T-helper 2 cell treated with Interferon-gamma antibody and Interleukin-4, amounts not matched to agents 5 μg/mL and 100 μg/mL, for 36 hours (primary cell): ENCODE results near the gene LCTL.

ENCODE experiments used
- DNase-seq: peaks from one replicate; pipeline ENCODE4 v3.0.0; 2021; ENCODE audit warnings: low spot score
- H3K27ac Mint-ChIP-seq: one replicate; pipeline ENCODE4 v1.8.0; 2021; ENCODE audit warnings: mild to moderate bottlenecking, mixed read lengths
- H3K27me3 Mint-ChIP-seq: one replicate; pipeline ENCODE4 v1.8.0; 2021; ENCODE audit warnings: low read depth, mixed read lengths
- H3K36me3 Mint-ChIP-seq: one replicate; pipeline ENCODE4 v1.8.0; 2021; ENCODE audit warnings: low read depth, mixed read lengths
- H3K4me1 Mint-ChIP-seq: one replicate; pipeline ENCODE4 v1.8.0; 2021; ENCODE audit warnings: low read depth, mixed read lengths
- H3K4me3 Mint-ChIP-seq: one replicate; pipeline ENCODE4 v1.8.0; 2022; ENCODE audit warnings: mild to moderate bottlenecking, moderate library complexity, mixed read lengths
- H3K9me3 Mint-ChIP-seq: one replicate; pipeline ENCODE4 v1.8.0; 2021; ENCODE audit warnings: mixed read lengths

LCTL gene

DNA sequence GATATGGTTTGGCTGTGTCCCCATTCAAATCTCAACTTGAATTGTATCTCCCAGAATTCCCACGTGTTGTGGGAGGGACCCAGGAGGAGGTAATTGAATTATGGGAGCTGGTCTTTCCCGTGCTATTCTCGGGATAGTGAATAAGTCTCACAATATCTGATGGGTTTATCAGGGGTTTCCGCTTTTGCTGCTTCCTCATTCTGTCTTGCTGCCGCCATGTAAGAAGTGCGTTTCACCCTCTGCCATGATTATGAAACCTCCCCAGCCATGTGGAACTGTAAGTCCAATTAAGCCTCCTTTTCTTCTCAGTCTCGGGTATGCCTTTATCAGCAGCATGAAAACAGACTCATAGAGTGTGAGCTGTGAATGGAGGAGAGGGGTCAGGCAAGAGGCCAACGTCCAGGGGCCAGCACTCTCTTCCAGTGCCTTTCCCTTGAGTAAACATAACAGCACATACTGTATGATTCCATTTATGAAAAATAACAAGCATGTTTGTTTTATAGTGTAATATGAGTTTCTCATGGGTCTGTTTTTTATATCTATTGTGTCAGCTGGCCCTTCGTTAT is 16.3 kb upstream of the LCTL start:
- DNase-seq: no peak
- H3K27me3 Mint-ChIP-seq: no peaks in the 10 kb centered on the region
- H3K4me3 Mint-ChIP-seq: no peak overlapping the region
- no peaks in the 10 kb centered on the region for H3K36me3 Mint-ChIP-seq
- H3K27ac Mint-ChIP-seq: no peak overlapping the region
- H3K4me1 Mint-ChIP-seq: peaks cover 4% of the 10 kb centered on the region
- no peaks in the 10 kb centered on the region for H3K9me3 Mint-ChIP-seq

DNA sequence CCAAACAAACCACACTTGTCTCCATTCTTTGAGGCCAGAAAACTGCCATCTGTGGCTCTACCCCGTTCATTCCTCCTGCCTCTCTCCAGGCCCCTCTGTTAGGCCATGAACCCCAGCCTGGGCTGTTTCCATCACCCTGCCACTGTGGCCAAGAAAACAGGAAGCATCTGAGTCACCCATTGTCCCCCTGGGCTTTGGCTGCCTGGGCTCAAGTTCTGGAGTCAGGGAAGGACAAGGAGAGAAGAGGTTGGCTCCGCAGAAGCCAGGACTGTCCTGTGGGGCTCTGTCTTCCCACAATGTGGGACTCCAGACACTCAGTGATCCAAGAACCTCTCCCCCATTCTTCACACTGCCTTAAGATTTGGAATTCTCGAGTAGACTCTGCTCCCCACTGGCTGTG is 14.8 kb upstream of the LCTL start:
- no peaks in the 10 kb centered on the region for H3K36me3 Mint-ChIP-seq
- no peak overlapping the region for H3K27ac Mint-ChIP-seq

GRCh38 chr15:66578286-66578875 is 12.6 kb upstream of the LCTL start:
- Mint-ChIP-seq H3K4me3 (no peak overlapping the region), H3K4me1 (peaks cover 4% of the 10 kb centered on the region), H3K27ac (no peak overlapping the region), H3K9me3 (no peaks in the 10 kb centered on the region), H3K27me3 (no peaks in the 10 kb centered on the region), H3K36me3 (no peaks in the 10 kb centered on the region)
- no peak for DNase-seq

More for the DNA sequence above, 14.8 kb upstream of the LCTL start:
- DNase-seq: no peak
- H3K4me1 Mint-ChIP-seq: peaks cover 4% of the 10 kb centered on the region
- H3K9me3 Mint-ChIP-seq: no peaks in the 10 kb centered on the region
- no peak overlapping the region for H3K4me3 Mint-ChIP-seq
- no peaks in the 10 kb centered on the region for H3K27me3 Mint-ChIP-seq

DNA sequence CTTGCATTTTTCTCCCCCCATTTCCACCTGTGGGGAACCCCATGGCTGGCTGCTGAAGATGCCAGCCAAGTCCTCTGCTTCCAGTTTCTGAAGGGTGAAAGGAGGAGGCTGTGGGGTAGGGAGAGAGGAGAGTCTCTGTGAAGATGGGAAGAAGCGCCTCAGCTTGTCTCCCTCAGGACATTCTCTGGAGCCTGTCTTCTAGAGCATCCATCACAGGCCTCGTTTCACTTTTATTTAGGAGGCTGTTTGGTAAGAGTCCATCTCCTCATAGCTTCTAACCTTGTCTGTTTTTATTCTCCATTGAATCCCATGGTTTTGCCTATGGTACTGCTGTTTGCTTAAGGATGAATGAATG is 8.8 kb upstream of the LCTL start:
- no peak overlapping the region for H3K4me3 Mint-ChIP-seq
- no peaks in the 10 kb centered on the region for H3K27me3 Mint-ChIP-seq
- H3K9me3 Mint-ChIP-seq: no peaks in the 10 kb centered on the region
- no peak overlapping the region for H3K27ac Mint-ChIP-seq
- H3K36me3 Mint-ChIP-seq: no peaks in the 10 kb centered on the region
- no peak for DNase-seq
- H3K4me1 Mint-ChIP-seq: peaks cover 4% of the 10 kb centered on the region

GRCh38 chr15:66573719-66574595 is 8.2 kb upstream of the LCTL start:
- no peaks in the 10 kb centered on the region for H3K27me3 Mint-ChIP-seq
- H3K36me3 Mint-ChIP-seq: no peaks in the 10 kb centered on the region
- H3K4me3 Mint-ChIP-seq: no peak overlapping the region
- H3K27ac Mint-ChIP-seq: no peak overlapping the region
- H3K9me3 Mint-ChIP-seq: no peaks in the 10 kb centered on the region
- peaks cover 4% of the 10 kb centered on the region for H3K4me1 Mint-ChIP-seq
- DNase-seq: no peak

DNA sequence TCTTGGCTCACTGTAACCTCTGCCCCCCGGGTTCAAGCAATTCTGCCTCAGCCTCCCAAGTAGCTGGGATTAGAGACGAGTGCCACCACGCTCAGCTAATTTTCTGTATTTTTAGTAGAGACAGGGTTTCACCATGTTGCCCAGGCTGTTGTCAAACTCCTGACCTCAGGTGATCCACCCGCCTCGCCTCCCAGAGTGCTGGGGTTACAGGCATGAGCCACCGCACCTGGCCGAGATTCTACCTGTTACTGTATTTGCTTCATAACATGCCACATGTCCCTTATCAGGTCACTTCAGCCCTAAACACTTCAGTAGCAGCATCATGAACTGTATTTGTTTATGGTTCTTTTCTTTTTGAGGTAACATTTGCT is 7.5 kb upstream of the LCTL start:
- Mint-ChIP-seq H3K36me3 (no peaks in the 10 kb centered on the region), H3K4me3 (no peak overlapping the region), H3K27ac (no peak overlapping the region), H3K9me3 (no peaks in the 10 kb centered on the region), H3K4me1 (peaks cover 4% of the 10 kb centered on the region), H3K27me3 (no peaks in the 10 kb centered on the region)
- no peak for DNase-seq

DNA sequence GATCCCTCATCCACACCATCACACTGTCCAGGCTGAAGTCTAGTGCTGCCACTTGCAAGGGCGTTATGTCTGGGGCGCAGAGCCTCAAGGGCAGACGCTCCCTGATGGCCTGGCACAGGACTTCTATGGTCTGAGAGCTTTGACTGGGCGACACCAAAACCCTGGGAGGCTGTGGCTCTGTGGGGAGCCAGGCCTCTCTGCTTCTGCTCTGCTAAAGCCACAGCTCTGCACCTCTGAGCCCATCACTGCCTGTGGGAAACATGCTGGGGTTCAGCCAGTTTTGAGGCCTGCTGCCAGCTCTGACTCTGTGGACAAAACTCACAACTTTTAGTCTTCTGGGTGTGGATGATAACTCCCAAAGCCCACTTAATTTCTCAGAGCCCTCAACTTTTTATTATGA is 6.3 kb upstream of the LCTL start:
- no peaks in the 10 kb centered on the region for H3K9me3 Mint-ChIP-seq
- no peak overlapping the region for H3K27ac Mint-ChIP-seq
- no peaks in the 10 kb centered on the region for H3K27me3 Mint-ChIP-seq
- no peak for DNase-seq
- H3K4me3 Mint-ChIP-seq: no peak overlapping the region
- no peaks in the 10 kb centered on the region for H3K36me3 Mint-ChIP-seq
- H3K4me1 Mint-ChIP-seq: no peaks in the 10 kb centered on the region

GRCh38 chr15:66570842-66571478 is 5.2 kb upstream of the LCTL start:
- Mint-ChIP-seq H3K9me3 (no peaks in the 10 kb centered on the region), H3K4me1 (peaks cover 4% of the 10 kb centered on the region), H3K27ac (no peak overlapping the region), H3K36me3 (no peaks in the 10 kb centered on the region), H3K4me3 (no peak overlapping the region), H3K27me3 (no peaks in the 10 kb centered on the region)
- DNase-seq: no peak

DNA sequence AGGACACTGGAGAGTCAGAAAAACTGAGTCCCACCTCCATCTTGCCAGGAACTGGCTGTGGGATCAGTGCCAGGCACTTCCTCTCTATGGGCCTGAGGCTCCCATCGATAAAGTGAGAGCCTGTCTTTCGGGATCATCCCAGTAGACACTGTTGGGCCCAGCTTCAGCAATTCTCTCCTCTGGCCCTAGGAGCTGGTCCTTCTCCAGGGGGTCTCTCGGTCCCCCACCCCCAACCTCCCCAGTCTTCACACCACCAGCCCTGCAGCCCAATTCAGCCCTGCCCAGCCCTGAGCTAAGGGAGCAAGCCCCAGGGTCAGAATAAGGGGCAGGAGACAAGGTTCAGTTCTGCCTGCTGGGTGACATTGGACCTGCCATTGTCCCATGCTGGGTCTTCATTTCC is 4.5 kb upstream of the LCTL start:
- H3K27ac Mint-ChIP-seq: no peak overlapping the region
- no peaks in the 10 kb centered on the region for H3K27me3 Mint-ChIP-seq
- H3K36me3 Mint-ChIP-seq: no peaks in the 10 kb centered on the region
- H3K4me3 Mint-ChIP-seq: no peak overlapping the region
- no peaks in the 10 kb centered on the region for H3K9me3 Mint-ChIP-seq
- DNase-seq: no peak
- H3K4me1 Mint-ChIP-seq: peaks cover 4% of the 10 kb centered on the region

- no peaks in the 10 kb centered on the region for H3K36me3 Mint-ChIP-seq
- H3K27me3 Mint-ChIP-seq: no peaks in the 10 kb centered on the region
- DNase-seq: no peak
- no peaks in the 10 kb centered on the region for H3K9me3 Mint-ChIP-seq
- H3K4me1 Mint-ChIP-seq: peaks cover 4% of the 10 kb centered on the region
- H3K27ac Mint-ChIP-seq: no peak overlapping the region
- H3K4me3 Mint-ChIP-seq: no peak overlapping the region
Observed at GRCh38 chr15:66569461-66570137, 3.8 kb upstream of the LCTL start.

DNA sequence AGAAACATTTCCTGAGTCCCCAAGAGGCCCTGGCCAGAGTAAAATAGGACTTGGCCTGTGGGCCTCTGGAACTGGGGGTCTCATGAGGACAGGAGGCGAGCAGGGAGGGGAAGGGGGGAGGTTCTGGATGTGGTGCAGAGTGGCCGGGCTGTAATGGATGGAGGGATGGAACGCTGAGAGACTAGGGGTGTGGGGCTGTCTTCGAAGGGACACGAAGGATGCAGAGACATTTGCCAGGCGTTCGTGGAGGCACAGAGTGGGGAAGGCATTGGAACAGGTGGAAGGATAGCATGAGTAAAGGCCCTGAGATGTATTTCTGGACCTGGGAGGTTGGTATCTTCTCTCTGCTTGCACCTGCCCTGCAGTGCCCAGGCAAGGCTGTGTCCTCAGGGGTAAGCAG is 2.1 kb upstream of the LCTL start:
- H3K9me3 Mint-ChIP-seq: no peaks in the 10 kb centered on the region
- peaks cover 4% of the 10 kb centered on the region for H3K4me1 Mint-ChIP-seq
- no peaks in the 10 kb centered on the region for H3K36me3 Mint-ChIP-seq
- DNase-seq: no peak
- no peak overlapping the region for H3K4me3 Mint-ChIP-seq
- H3K27me3 Mint-ChIP-seq: no peaks in the 10 kb centered on the region
- no peak overlapping the region for H3K27ac Mint-ChIP-seq

DNA sequence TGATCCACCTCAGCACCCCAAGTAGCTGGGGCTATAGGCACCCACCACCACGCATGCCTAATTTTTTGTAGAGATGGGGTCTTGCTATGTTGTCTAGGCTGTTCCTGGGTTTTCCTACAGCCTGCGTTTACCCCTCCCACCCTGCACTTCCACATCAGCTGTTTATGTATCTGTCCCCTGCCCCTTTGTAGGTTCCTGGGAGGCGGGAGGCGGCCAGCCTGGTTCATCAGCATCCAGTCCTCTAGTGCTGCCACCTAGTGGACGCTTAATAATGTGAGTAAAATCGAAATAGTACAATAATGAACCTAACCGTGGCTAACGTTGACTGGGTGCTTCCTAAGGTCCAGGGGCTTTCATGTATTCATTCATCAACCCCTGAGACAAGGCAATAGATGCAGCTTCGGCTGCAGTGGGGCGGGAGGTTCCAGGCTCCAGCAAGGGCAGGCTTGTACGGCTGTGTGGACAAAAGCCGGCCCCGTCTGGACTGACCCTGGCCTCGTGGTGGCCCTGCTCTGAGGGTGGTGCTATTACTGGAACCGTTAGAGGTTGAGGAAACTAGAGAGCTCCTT is 1.2 kb upstream of the LCTL start:
- no peaks in the 10 kb centered on the region for H3K27me3 Mint-ChIP-seq
- peak; percentile 29 for DNase-seq
- H3K4me3 Mint-ChIP-seq: peak overlapping the region; percentile 10
- no peaks in the 10 kb centered on the region for H3K36me3 Mint-ChIP-seq
- peaks cover 4% of the 10 kb centered on the region for H3K4me1 Mint-ChIP-seq
- no peaks in the 10 kb centered on the region for H3K9me3 Mint-ChIP-seq
- peak overlapping the region; percentile 45 for H3K27ac Mint-ChIP-seq

DNA sequence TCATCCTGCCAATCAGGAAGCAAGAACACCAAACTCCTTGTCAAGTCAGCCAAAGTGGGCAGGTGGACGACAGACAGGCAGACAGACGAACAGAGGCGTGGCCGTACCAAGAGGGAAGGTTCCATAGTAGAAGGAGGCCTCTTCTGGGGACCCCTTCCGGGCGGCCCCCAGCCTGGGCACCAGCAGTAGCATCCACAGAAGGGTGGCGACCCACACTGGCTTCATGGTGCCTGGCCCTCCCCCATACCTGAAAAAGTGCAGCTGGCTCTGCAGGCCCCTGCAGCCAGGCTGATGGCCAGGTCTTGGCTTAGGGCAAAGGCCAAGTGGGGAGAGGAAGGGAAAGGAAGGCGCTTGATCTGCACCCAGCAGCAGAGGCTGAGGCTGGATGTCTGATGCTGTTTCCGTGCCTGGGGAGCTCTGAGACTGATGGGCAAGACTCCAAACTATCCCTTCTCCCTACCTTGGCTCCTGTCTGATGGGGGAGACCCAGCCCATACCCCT is 607 bp downstream of the LCTL start:
- H3K27me3 Mint-ChIP-seq: no peaks in the 10 kb centered on the region
- H3K36me3 Mint-ChIP-seq: no peaks in the 10 kb centered on the region
- no peak overlapping the region for H3K27ac Mint-ChIP-seq
- H3K9me3 Mint-ChIP-seq: no peaks in the 10 kb centered on the region
- peaks cover 4% of the 10 kb centered on the region for H3K4me1 Mint-ChIP-seq
- H3K4me3 Mint-ChIP-seq: no peak overlapping the region
- no peak for DNase-seq
